Mesendoderm (in vitro differentiated cells): Measurements from ENCODE around the gene CD101.

Source experiments
- DNase-seq: peaks from one replicate; pipeline ENCODE4 v3.0.0; 2013
- H2AK5ac ChIP-seq: 2 replicates; pipeline ENCODE4 v1.6.1; 2013; ENCODE audit warnings: low read length, inconsistent platforms
- H2BK120ac ChIP-seq: 2 replicates; pipeline ENCODE4 v1.6.1; 2013; ENCODE audit warnings: low read depth, mild to moderate bottlenecking, low read length, moderate library complexity, mixed read lengths
- H2BK15ac ChIP-seq: replicated peaks from 2 replicates; pipeline ENCODE4 v1.6.1; 2013; ENCODE audit warnings: low read depth, mild to moderate bottlenecking, moderate library complexity
- H2BK5ac ChIP-seq: 2 replicates; pipeline ENCODE4 v1.6.1; 2013; ENCODE audit warnings: low read length, inconsistent platforms
- H3K18ac ChIP-seq: 2 replicates; pipeline ENCODE4 v1.6.1; 2013; ENCODE audit warnings: mild to moderate bottlenecking, low read length, mixed read lengths
- H3K23ac ChIP-seq: one replicate; pipeline ENCODE4 v1.6.1; 2013; ENCODE audit warnings: low read length
- H3K27ac ChIP-seq: 2 replicates; pipeline ENCODE4 v1.5.1; 2013; ENCODE audit warnings: low read depth, mild to moderate bottlenecking, inconsistent platforms, low read length, moderate library complexity
- H3K27me3 ChIP-seq: 2 replicates; pipeline ENCODE4 v1.6.1; 2013; ENCODE audit warnings: low read length, control low read depth, mild to moderate bottlenecking, inconsistent platforms; ENCODE audit not compliant: insufficient read depth, poor library complexity
- H3K36me3 ChIP-seq: 2 replicates; pipeline ENCODE4 v1.6.1; 2013; ENCODE audit warnings: low read length, inconsistent platforms; ENCODE audit not compliant: control insufficient read depth, insufficient read depth
- H3K4ac ChIP-seq: one replicate; pipeline ENCODE4 v1.6.1; 2013; ENCODE audit warnings: low read depth, mild to moderate bottlenecking, low read length, moderate library complexity
- H3K4me1 ChIP-seq: 2 replicates; pipeline ENCODE4 v1.6.1; 2013; ENCODE audit warnings: low read depth, low read length, inconsistent platforms; ENCODE audit not compliant: control insufficient read depth
- H3K4me2 ChIP-seq: 2 replicates; pipeline ENCODE4 v1.6.1; 2013; ENCODE audit warnings: low read length
- H3K4me3 ChIP-seq: 2 replicates; pipeline ENCODE4 v1.5.1; 2013; ENCODE audit warnings: mild to moderate bottlenecking, low read length
- H3K56ac ChIP-seq: one replicate; pipeline ENCODE4 v1.6.1; 2013; ENCODE audit warnings: low read length
- H3K79me1 ChIP-seq: 2 replicates; pipeline ENCODE4 v1.6.1; 2013; ENCODE audit warnings: low read length, inconsistent platforms
- H3K79me2 ChIP-seq: 2 replicates; pipeline ENCODE4 v1.6.1; 2013; ENCODE audit warnings: mild to moderate bottlenecking, low read length; ENCODE audit not compliant: control insufficient read depth, insufficient read depth
- H3K9ac ChIP-seq: 2 replicates; pipeline ENCODE4 v1.6.1; 2013; ENCODE audit warnings: low read length, inconsistent platforms
- H4K5ac ChIP-seq: one replicate; pipeline ENCODE4 v1.6.1; 2013; ENCODE audit warnings: low read length
- H4K8ac ChIP-seq: one replicate; pipeline ENCODE4 v1.6.1; 2013; ENCODE audit warnings: low read depth, mild to moderate bottlenecking, control low read depth, low read length, moderate library complexity
- WGBS: extraction: QIAGEN DNeasy Blood & Tissue Kit; methylation state at CpG from one replicate; pipeline ENCODE4 v1.1.7; 2013; ENCODE audit warnings: low lambda C conversion rate, missing lambda C conversion rate; ENCODE audit not compliant: insufficient coverage; ENCODE audit errors: extremely low coverage; 5-methylcytosine and 5-hydroxymethylcytosine counted together

Gene CD101

DNA sequence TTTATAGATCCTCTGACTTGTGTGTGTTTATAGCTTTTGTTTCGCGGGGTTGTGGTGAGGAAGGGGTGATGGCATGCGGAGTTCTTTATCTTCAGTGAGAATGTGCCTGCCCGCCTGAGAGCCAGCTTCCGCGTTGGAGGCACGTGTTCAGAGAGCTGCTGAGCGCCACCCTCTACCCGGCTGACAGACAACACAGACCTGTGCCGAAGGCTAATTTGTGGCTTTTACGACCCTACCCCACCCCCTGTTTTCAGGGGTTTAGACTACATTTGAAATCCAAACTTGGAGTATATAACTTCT, 14.4 kb upstream of the CD101 start:
- Histone ChIP-seq H2BK120ac (no peak overlapping the region), H3K27ac (no peak overlapping the region), H3K4me3 (no peak overlapping the region), H3K23ac (no peak overlapping the region), H3K4me2 (no peak overlapping the region), H3K27me3 (no peaks in the 10 kb centered on the region), H3K18ac (no peak overlapping the region), H3K36me3 (no peaks in the 10 kb centered on the region), H3K9ac (no peak overlapping the region), H2BK5ac (no peak overlapping the region), H4K5ac (no peak overlapping the region), H3K79me1 (no peaks in the 10 kb centered on the region), H3K79me2 (no peaks in the 10 kb centered on the region), H2BK15ac (no peak overlapping the region), H3K4ac (no peak overlapping the region), H3K4me1 (peaks cover 2% of the 10 kb centered on the region), H3K56ac (no peak overlapping the region), H4K8ac (no peak overlapping the region), H2AK5ac (no peak overlapping the region)
- no peak for DNase-seq
- WGBS: no CpG with 5 or more reads among the region's 11 CpGs

DNA sequence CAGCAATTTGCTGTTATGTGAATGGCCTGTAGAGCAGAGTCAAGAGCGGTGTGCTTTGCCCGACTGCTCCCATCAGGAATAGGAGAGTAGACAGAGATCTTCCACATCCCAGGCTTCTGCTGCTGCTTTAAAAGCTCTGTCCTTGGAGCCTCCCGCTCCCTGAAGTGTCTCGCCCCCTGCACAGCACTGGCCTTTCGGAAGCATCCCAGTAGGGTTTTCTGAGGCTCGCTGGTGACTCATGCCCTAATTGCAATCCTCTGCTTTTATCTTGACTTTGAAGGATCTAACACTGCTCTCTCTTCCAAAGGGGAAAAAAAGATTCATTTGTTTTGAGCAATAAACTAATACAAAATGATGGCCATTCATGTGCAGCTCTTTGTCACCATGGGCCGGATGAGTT, 13.3 kb upstream of the CD101 start:
- peaks cover 2% of the 10 kb centered on the region for H3K4me1 ChIP-seq
- no peak overlapping the region for H2BK120ac ChIP-seq
- no peak overlapping the region for H2AK5ac ChIP-seq
- H3K36me3 ChIP-seq: no peaks in the 10 kb centered on the region
- H3K9ac ChIP-seq: no peak overlapping the region
- no peak overlapping the region for H2BK5ac ChIP-seq
- H4K5ac ChIP-seq: no peak overlapping the region
- no peak overlapping the region for H3K4ac ChIP-seq
- H2BK15ac ChIP-seq: no peak overlapping the region
- H3K27ac ChIP-seq: no peak overlapping the region
- H4K8ac ChIP-seq: no peak overlapping the region
- no peak for DNase-seq
- WGBS: no CpG with 5 or more reads among the region's 7 CpGs
- no peak overlapping the region for H3K18ac ChIP-seq
- no peaks in the 10 kb centered on the region for H3K27me3 ChIP-seq
- H3K4me2 ChIP-seq: no peak overlapping the region
- H3K79me1 ChIP-seq: no peaks in the 10 kb centered on the region
- no peak overlapping the region for H3K56ac ChIP-seq
- H3K4me3 ChIP-seq: no peak overlapping the region
- H3K79me2 ChIP-seq: no peaks in the 10 kb centered on the region
- no peak overlapping the region for H3K23ac ChIP-seq

DNA sequence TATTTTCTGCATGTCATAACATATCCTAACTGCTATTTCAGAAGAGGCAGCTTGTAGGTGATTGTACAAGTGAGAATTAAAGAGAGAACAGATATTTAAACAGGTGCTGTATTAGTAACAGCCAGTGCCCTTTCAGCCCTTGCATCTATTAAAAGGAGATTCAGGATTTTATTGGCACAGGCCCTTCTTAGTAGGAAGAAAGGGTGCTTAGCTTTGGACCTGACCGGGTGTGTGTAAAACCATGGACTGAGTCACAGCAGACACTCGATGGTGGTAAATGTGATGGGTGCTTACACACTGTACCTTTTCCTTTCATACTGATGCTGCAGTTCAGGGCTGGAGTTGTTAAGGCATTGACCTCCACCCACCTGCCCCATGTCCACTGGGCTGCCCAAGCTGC, 12.7 kb upstream of the CD101 start:
- Histone ChIP-seq H3K79me1 (no peaks in the 10 kb centered on the region), H3K27me3 (no peaks in the 10 kb centered on the region), H3K36me3 (no peaks in the 10 kb centered on the region), H2BK120ac (no peak overlapping the region), H4K8ac (no peak overlapping the region), H2AK5ac (no peak overlapping the region), H2BK5ac (no peak overlapping the region), H3K4ac (no peak overlapping the region), H2BK15ac (no peak overlapping the region), H4K5ac (no peak overlapping the region), H3K4me3 (no peak overlapping the region), H3K4me2 (no peak overlapping the region), H3K18ac (no peak overlapping the region), H3K79me2 (no peaks in the 10 kb centered on the region), H3K4me1 (peaks cover 2% of the 10 kb centered on the region), H3K27ac (no peak overlapping the region), H3K9ac (no peak overlapping the region), H3K56ac (no peak overlapping the region), H3K23ac (no peak overlapping the region)
- WGBS: no CpG with 5 or more reads among the region's 2 CpGs
- DNase-seq: no peak

DNA sequence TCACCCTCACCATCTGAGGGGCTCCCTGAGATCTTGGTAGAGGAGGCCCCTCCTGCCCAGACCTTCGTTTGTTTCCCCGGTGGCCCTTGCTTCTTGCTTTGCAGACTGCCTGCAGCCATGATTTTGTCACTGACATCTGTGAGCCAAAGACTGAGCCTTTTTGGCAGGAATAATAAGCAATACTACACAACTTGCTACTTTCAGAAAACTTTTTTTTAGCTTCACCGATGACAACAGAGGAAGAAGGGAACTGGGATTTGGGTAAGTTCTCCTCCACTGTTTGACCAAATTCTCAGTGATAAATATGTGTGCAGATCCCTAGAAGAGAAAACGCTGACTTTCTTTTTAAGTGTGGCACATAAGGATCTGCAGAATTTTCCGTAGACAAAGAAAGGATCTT, 11.7 kb upstream of the CD101 start:
- H3K23ac ChIP-seq: no peak overlapping the region
- no peak overlapping the region for H2BK15ac ChIP-seq
- no peak overlapping the region for H4K5ac ChIP-seq
- no peak overlapping the region for H2BK120ac ChIP-seq
- no peak overlapping the region for H3K9ac ChIP-seq
- no peak overlapping the region for H2AK5ac ChIP-seq
- no peak overlapping the region for H3K56ac ChIP-seq
- no peak overlapping the region for H2BK5ac ChIP-seq
- H3K79me1 ChIP-seq: no peaks in the 10 kb centered on the region
- no peak for DNase-seq
- peaks cover 2% of the 10 kb centered on the region for H3K4me1 ChIP-seq
- H3K4me2 ChIP-seq: no peak overlapping the region
- no peak overlapping the region for H3K18ac ChIP-seq
- no peak overlapping the region for H3K4me3 ChIP-seq
- H3K4ac ChIP-seq: no peak overlapping the region
- H3K27me3 ChIP-seq: no peaks in the 10 kb centered on the region
- no peaks in the 10 kb centered on the region for H3K79me2 ChIP-seq
- H4K8ac ChIP-seq: no peak overlapping the region
- H3K27ac ChIP-seq: no peak overlapping the region
- no peaks in the 10 kb centered on the region for H3K36me3 ChIP-seq
- no CpG with 5 or more reads among the region's 5 CpGs for WGBS

DNA sequence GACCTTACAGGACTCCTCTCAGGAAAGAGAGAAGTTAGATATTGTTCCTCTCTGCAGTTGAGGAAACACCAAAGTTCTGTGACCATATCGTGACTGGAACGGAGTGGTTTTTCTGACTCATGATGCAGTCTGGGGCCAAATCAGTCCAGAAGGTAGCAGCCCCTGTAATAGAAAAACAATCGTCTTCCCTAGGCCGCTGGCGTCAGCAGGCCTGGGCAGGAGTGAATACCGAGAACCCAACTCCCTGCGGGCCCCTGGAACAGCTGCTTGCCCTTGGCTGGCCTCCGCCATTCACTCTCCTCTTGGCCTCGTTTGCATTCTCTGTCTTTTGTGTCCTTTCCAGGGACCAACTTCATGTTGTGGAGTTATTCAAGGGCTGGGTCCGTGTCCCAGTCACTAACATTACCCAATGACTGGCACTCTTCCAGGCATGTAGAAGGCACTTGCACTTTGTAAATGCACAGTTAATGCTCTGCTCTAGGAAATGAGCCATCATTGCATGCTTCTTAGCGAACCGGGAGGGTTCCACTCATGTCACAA, 10.9 kb upstream of the CD101 start:
- no peak overlapping the region for H4K8ac ChIP-seq
- no peak overlapping the region for H3K4me2 ChIP-seq
- no peak overlapping the region for H3K4me3 ChIP-seq
- H3K79me1 ChIP-seq: no peaks in the 10 kb centered on the region
- H3K4ac ChIP-seq: no peak overlapping the region
- H2BK120ac ChIP-seq: no peak overlapping the region
- H3K9ac ChIP-seq: no peak overlapping the region
- H3K4me1 ChIP-seq: peaks cover 2% of the 10 kb centered on the region
- H3K27me3 ChIP-seq: no peaks in the 10 kb centered on the region
- no peak overlapping the region for H3K18ac ChIP-seq
- H3K79me2 ChIP-seq: no peaks in the 10 kb centered on the region
- H2BK15ac ChIP-seq: no peak overlapping the region
- no peak overlapping the region for H4K5ac ChIP-seq
- DNase-seq: no peak
- no peak overlapping the region for H3K23ac ChIP-seq
- no CpG with 5 or more reads among the region's 12 CpGs for WGBS
- no peak overlapping the region for H2AK5ac ChIP-seq
- H2BK5ac ChIP-seq: no peak overlapping the region
- no peak overlapping the region for H3K56ac ChIP-seq
- H3K27ac ChIP-seq: no peak overlapping the region
- no peaks in the 10 kb centered on the region for H3K36me3 ChIP-seq

DNA sequence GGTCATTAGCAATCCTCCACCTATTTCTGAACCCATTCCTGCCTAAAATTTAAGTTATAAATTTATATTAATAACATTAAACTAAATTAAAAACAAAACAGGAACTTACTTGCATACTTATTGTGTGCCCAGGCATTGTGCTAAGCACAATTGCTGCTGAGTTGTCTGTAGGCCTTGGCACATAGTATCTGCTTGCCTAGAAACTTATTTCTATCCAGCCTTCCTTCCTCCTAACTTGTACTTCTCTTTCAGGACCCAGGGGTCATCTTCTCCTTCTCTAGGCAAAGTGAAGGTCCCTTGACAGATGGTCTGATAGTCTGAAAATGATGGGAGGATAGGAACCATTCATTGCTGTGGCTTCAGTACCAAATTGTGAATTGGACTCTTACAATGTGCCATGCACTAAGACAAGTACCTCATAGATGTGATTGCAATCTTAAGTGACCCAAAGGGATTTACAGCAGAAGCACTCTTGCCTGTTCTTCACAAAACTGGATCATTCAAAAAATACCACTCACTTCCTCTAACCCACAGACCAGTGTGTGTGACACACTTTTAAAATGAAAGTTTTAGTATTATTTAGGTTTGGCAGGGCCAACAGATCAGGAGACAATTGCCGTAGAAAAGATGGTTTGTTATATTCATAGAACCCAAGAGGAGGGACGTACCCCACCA, 10.3 kb upstream of the CD101 start:
- Histone ChIP-seq H3K4me1 (peaks cover 2% of the 10 kb centered on the region), H3K27ac (no peak overlapping the region), H3K23ac (no peak overlapping the region), H4K5ac (no peak overlapping the region), H4K8ac (no peak overlapping the region), H3K27me3 (no peaks in the 10 kb centered on the region), H3K9ac (no peak overlapping the region), H2BK5ac (no peak overlapping the region), H3K18ac (no peak overlapping the region), H3K4me3 (no peak overlapping the region), H3K56ac (no peak overlapping the region), H2BK120ac (no peak overlapping the region), H3K79me2 (no peaks in the 10 kb centered on the region), H2AK5ac (no peak overlapping the region), H3K4ac (no peak overlapping the region), H3K4me2 (no peak overlapping the region), H3K79me1 (no peaks in the 10 kb centered on the region), H2BK15ac (no peak overlapping the region), H3K36me3 (no peaks in the 10 kb centered on the region)
- no CpG with 5 or more reads among the region's 2 CpGs for WGBS
- no peak for DNase-seq
